Left cardiac atrium (tissue), 4 donors: ENCODE results near the gene HERPUD1. TPM values are rescaled to one million over a fixed set of nuclear protein-coding genes. Genes with fewer than 3 reads are reported as not detected.
A peak's percentile ranks its signal among the peaks of the same experiment; 100 is the strongest.
"Not testable (repeated sequence)": the region's sequence is repeated elsewhere in the genome, so short reads cannot be mapped to it uniquely, and the experiment has no call there.

Experiments
- ATAC-seq, 2 donors: fragments of 200-7000 bp; cut with Tn5 transposase; one replicate each; pipeline ENCODE4 v1.9.1; 2020; ENCODE audit warnings: mild to moderate bottlenecking in 2 of 2, moderate library complexity in 2 of 2
- DNase-seq: peaks from one replicate; pipeline ENCODE4 v3.0.0-alpha.2; 2020
- intact Hi-C, 2 donors: fragments of 100-400 bp; cut with DNase I; formaldehyde crosslinking; loops; one replicate each; pipeline versions ENCODE4 v1.14.1 to v1.15.1; 2022 to 2023
- microRNA-seq, 2 donors: library from miRNA; unstranded; fragments of <30 nt; microRNA quantifications; one replicate each; pipeline ENCODE4 v1.2.0, GENCODE V29; 2020
- total RNA-seq, 2 donors: library from RNA; stranded (reverse); fragmentation: NEBNext Ultra II Directional; extraction: Animal tissue kit (Norgen Biotek cat#: 25700); gene quantifications; one replicate each; pipeline ENCODE4 v1.2.1, GENCODE V29; 2021
- donor health status: DM: no; HTN: yes; CAD: no.
- donor health status: DM: no; HTN: yes; CAD: no; lungs with severe emphysema.
- donor health status: DM: yes; HTN: yes; CAD: no.
- donor health status: Dilated cardiomyopathy.

HERPUD1 gene
- total RNA-seq, 2 donors from 2014 or later: 105 to 113 TPM

GRCh38 chr16:56988161-56988947 is 56.4 kb downstream of the HERPUD1 start:
- ATAC-seq: peak in 1 of 2 donors; percentile 9
- no peak for DNase-seq
- intact Hi-C loops: no loop called here

GRCh38 chr16:56988948-56989945 is 57.3 kb downstream of the HERPUD1 start, which contains the start of gene NLRC5:
TSS of gene NLRC5 (plus strand) at chr16:56989557. CDS start at chr16:57020713, 31,156 bp downstream.
- DNase-seq (peak; percentile 92), ATAC-seq (peak; percentile 92 to 96)
- intact Hi-C loops: no loop called here

GRCh38 chr16:56989988-56990387 is 58.0 kb downstream of the HERPUD1 start:
- ATAC-seq (no peak), DNase-seq (no peak)
- intact Hi-C loops: no loop called here

GRCh38 chr16:56990407-56991286 is 58.7 kb downstream of the HERPUD1 start:
- ATAC-seq (no peak), DNase-seq (peak; percentile 8)
- intact Hi-C loops: no loop called here

- peak; percentile 3 for DNase-seq
- ATAC-seq, intact Hi-C loops: not testable (repeated sequence)
These were observed 60.5 kb downstream of the HERPUD1 start for GRCh38 chr16:56992431-56992830.

GRCh38 chr16:56993204-56993603 is 61.3 kb downstream of the HERPUD1 start:
- DNase-seq (no peak), ATAC-seq (no peak)
- intact Hi-C loops: no loop called here

- intact Hi-C loops: no loop called here
- ATAC-seq (no peak), DNase-seq (no peak)
These were observed 62.4 kb downstream of the HERPUD1 start for GRCh38 chr16:56994311-56994710.

Small RNA genes within 50 kb of the gene (microRNA-seq; reads per million reads assigned to microRNA genes)
- gene MIR6863: 0 reads per million in 2 donors

Other genes with a start within 250 kb of the HERPUD1 start
- 100 to 1,000 TPM; 104 to 336 TPM for gene MT1X, start 249.7 kb upstream of the HERPUD1 start, total RNA-seq
- gene NUP93, start 202.0 kb upstream of the HERPUD1 start, total RNA-seq: 10 to 100 TPM; 29.9 to 38.6 TPM
- gene SLC12A3, start 66.9 kb upstream of the HERPUD1 start, total RNA-seq: not detected
- under 1 TPM; 0.16 to 0.65 TPM for gene CETP, start 29.8 kb downstream of the HERPUD1 start, total RNA-seq
- gene NLRC5, start 57.4 kb downstream of the HERPUD1 start, total RNA-seq: 10 to 100 TPM; 14.2 to 31.5 TPM
- 10 to 100 TPM; 16.1 to 17.6 TPM for gene CPNE2, start 160.4 kb downstream of the HERPUD1 start, total RNA-seq